H4 (cell line): Measurements from ENCODE around the gene ZNF133. TPM values are rescaled to one million over a fixed set of nuclear protein-coding genes. Genes with fewer than 3 reads are reported as not detected.
A peak's percentile ranks its signal among the peaks of the same experiment; 100 is the strongest.
"Not testable (repeated sequence)": the region's sequence is repeated elsewhere in the genome, so short reads cannot be mapped to it uniquely, and the experiment has no call there.

Source experiments
- DNase-seq: peaks from one replicate; pipeline ENCODE4 v3.0.0-alpha.2; 2015; ENCODE audit warnings: low spot score
- total RNA-seq: library from RNA; depleted of rRNA; stranded (reverse); fragments of >200 nt; shearing (Covaris generic); gene quantifications from 2 replicates; pipeline ENCODE4 v1.2.3, GENCODE V29; 2014; rRNA removed

ZNF133 gene
- total RNA-seq, result 9.5 and 10.8 TPM in 2 replicates

GRCh38 chr20:18287915-18288748 lies at the start of gene ZNF133:
Gene ZNF133, plus strand, starts transcription at chr20:18288527. Its CDS starts 17,160 bp downstream, at chr20:18305687.
- peak; percentile 89 for DNase-seq

GRCh38 chr20:18240997-18241396 lies 47.3 kb upstream of the ZNF133 start:
- no peak for DNase-seq

GRCh38 chr20:18243802-18244201 lies 44.5 kb upstream of the ZNF133 start:
- no peak for DNase-seq

- not testable (repeated sequence) for DNase-seq
These were observed 39.8 kb upstream of the ZNF133 start for GRCh38 chr20:18248545-18248944.

- no peak for DNase-seq
These were observed 38.1 kb upstream of the ZNF133 start for GRCh38 chr20:18250217-18250616.

GRCh38 chr20:18252597-18253451 lies 35.5 kb upstream of the ZNF133 start:
- peak; percentile 31 for DNase-seq

GRCh38 chr20:18254615-18255014 lies 33.7 kb upstream of the ZNF133 start:
- no peak for DNase-seq

- DNase-seq, result no peak
These were observed 32.8 kb upstream of the ZNF133 start for GRCh38 chr20:18255526-18255925.

GRCh38 chr20:18256440-18257090 lies 31.8 kb upstream of the ZNF133 start:
- no peak for DNase-seq

GRCh38 chr20:18258126-18258860 lies 30.0 kb upstream of the ZNF133 start:
- no peak for DNase-seq

GRCh38 chr20:18259730-18260129 lies 28.6 kb upstream of the ZNF133 start:
- no peak for DNase-seq

- no peak for DNase-seq
These were observed 24.6 kb upstream of the ZNF133 start for GRCh38 chr20:18263723-18264122.

- DNase-seq, result no peak
These were observed 22.9 kb upstream of the ZNF133 start for GRCh38 chr20:18265441-18265840.

- no peak for DNase-seq
These were observed 22.0 kb upstream of the ZNF133 start for GRCh38 chr20:18266282-18266681.

GRCh38 chr20:18267815-18268214 lies 20.5 kb upstream of the ZNF133 start:
- DNase-seq, result no peak

- DNase-seq, result no peak
These were observed 17.2 kb upstream of the ZNF133 start for GRCh38 chr20:18271160-18271559.

GRCh38 chr20:18272451-18272850 lies 15.9 kb upstream of the ZNF133 start:
- DNase-seq, result no peak

GRCh38 chr20:18273738-18274137 lies 14.6 kb upstream of the ZNF133 start:
- no peak for DNase-seq

- DNase-seq, result not testable (repeated sequence)
These were observed 12.4 kb upstream of the ZNF133 start for GRCh38 chr20:18275960-18276359.

GRCh38 chr20:18276821-18277220 lies 11.5 kb upstream of the ZNF133 start:
- peak; percentile 65 for DNase-seq

GRCh38 chr20:18279242-18279641 lies 9.1 kb upstream of the ZNF133 start:
- peak; percentile 42 for DNase-seq
